HCT116 (cell line): ENCODE data around the gene CPEB3.

ENCODE experiments used
- CEBPB ChIP-seq: IDR thresholded peaks from 2 replicates; pipeline ENCODE4 v1.6.1; 2012; ENCODE audit warnings: low read depth
- CTCF ChIP-seq, 3 experiments: fragments of 200-600 bp in 1 of 3; sonication (generic) in 1 of 3; IDR thresholded peaks in 2 of 3; conservative IDR thresholded peaks in 1 of 3; 2 replicates each; pipeline ENCODE4 v1.5.1; 2012 to 2017; ENCODE audit warnings: low read depth in 2 of 3, low read length in 2 of 3, antibody characterized with exemption in 1 of 3, borderline replicate concordance in 1 of 3, control low read depth in 1 of 3, mild to moderate bottlenecking in 1 of 3, mixed read lengths in 1 of 3, mixed run types in 1 of 3, moderate library complexity in 1 of 3; ENCODE audit not compliant: insufficient read depth in 1 of 3
- EGR1 ChIP-seq: IDR thresholded peaks from 2 replicates; pipeline ENCODE4 v1.6.1; 2012; ENCODE audit warnings: low read depth
- EZH2 ChIP-seq: fragments of 200-600 bp; sonication (generic); IDR thresholded peaks from 2 replicates; pipeline ENCODE4 v1.6.1; 2017; ENCODE audit warnings: antibody characterized with exemption, mixed run types
- EZH2phosphoT487 ChIP-seq: fragments of 200-600 bp; IDR thresholded peaks from 2 replicates; pipeline ENCODE4 v1.6.1; 2018; ENCODE audit warnings: antibody characterized with exemption, borderline replicate concordance
- POLR2A ChIP-seq: IDR thresholded peaks from 2 replicates; pipeline ENCODE4 v1.7.0; 2011; ENCODE audit warnings: borderline replicate concordance; ENCODE audit not compliant: insufficient read depth, insufficient read length; ENCODE audit errors: extremely low read depth
- POLR2AphosphoS5 ChIP-seq: IDR thresholded peaks from 2 replicates; pipeline ENCODE4 v1.6.1; 2011; ENCODE audit warnings: mild to moderate bottlenecking, low read depth, low read length, moderate library complexity
- RAD21 ChIP-seq: IDR thresholded peaks from 2 replicates; pipeline ENCODE4 v1.6.1; 2012; ENCODE audit warnings: low read depth, mild to moderate bottlenecking
- REST ChIP-seq: IDR thresholded peaks from 2 replicates; pipeline ENCODE4 v1.6.1; 2012; ENCODE audit warnings: low read depth
- SIN3A ChIP-seq: IDR thresholded peaks from 2 replicates; pipeline ENCODE4 v1.6.1; 2012; ENCODE audit warnings: low read depth
- ZFX ChIP-seq: fragments of 450-650 bp; IDR thresholded peaks from 2 replicates; pipeline ENCODE4 v1.6.1; 2017
- ZNF274 ChIP-seq: fragments of 200-500 bp; sonication (Bioruptor generic); IDR thresholded peaks from 2 replicates; pipeline ENCODE4 v1.6.1; 2014; ENCODE audit warnings: mild to moderate bottlenecking, low read depth, low read length, inconsistent platforms
- TF ChIP-seq, protein P1 (sequence below): IDR thresholded peaks from 2 replicates; pipeline ENCODE4 v1.6.1; 2012
- TF ChIP-seq, protein P2 (sequence below): IDR thresholded peaks from 2 replicates; pipeline ENCODE4 v1.6.1; 2011; ENCODE audit warnings: mild to moderate bottlenecking, low read length, moderate library complexity; ENCODE audit not compliant: insufficient replicate concordance; ENCODE audit errors: extremely low read depth

- TF ChIP-seq POLR2A (no peak), CTCF (IDR thresholded peaks at IDR 0.05 in 2 of 3, conservative IDR thresholded peaks at IDR 0.05 in 1 of 3; ENCODE audit: borderline replicate concordance in 1 of 3, insufficient read depth in 1 of 3, low read depth in 2 of 3, low read length in 2 of 3) (no peak), CEBPB (no peak), ZFX (no peak), SIN3A (no peak), RAD21 (no peak), POLR2AphosphoS5 (no peak), EZH2 (no peak), REST (no peak), ZNF274 (no peak), EZH2phosphoT487 (no peak), EGR1 (no peak)
- TF ChIP-seq, protein P1, sequence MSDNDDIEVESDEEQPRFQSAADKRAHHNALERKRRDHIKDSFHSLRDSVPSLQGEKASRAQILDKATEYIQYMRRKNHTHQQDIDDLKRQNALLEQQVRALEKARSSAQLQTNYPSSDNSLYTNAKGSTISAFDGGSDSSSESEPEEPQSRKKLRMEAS: no peak
- TF ChIP-seq, protein P2, sequence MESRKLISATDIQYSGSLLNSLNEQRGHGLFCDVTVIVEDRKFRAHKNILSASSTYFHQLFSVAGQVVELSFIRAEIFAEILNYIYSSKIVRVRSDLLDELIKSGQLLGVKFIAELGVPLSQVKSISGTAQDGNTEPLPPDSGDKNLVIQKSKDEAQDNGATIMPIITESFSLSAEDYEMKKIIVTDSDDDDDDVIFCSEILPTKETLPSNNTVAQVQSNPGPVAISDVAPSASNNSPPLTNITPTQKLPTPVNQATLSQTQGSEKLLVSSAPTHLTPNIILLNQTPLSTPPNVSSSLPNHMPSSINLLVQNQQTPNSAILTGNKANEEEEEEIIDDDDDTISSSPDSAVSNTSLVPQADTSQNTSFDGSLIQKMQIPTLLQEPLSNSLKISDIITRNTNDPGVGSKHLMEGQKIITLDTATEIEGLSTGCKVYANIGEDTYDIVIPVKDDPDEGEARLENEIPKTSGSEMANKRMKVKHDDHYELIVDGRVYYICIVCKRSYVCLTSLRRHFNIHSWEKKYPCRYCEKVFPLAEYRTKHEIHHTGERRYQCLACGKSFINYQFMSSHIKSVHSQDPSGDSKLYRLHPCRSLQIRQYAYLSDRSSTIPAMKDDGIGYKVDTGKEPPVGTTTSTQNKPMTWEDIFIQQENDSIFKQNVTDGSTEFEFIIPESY: no peak
These were observed 144.8 kb downstream of the CPEB3 start for GRCh38 chr10:92146107-92146506.
